Activated naive CD8-positive, alpha-beta T cell treated with anti-CD3 and anti-CD28 coated beads, Interleukin-2, amount 50 U/mL, for 24 hours (primary cell): ENCODE measurements around the gene TKFC.

ENCODE experiments used
- ATAC-seq: fragments of 150-1000 bp; cut with Tn5 transposase; one replicate; pipeline ENCODE4 v1.10.0; 2021
- DNase-seq: peaks from one replicate; pipeline ENCODE4 v3.0.0; 2021
- H3K27ac Mint-ChIP-seq: one replicate; pipeline ENCODE4 v1.8.0; 2021; ENCODE audit warnings: mild to moderate bottlenecking, mixed read lengths
- H3K27me3 Mint-ChIP-seq: one replicate; pipeline ENCODE4 v1.8.0; 2021; ENCODE audit warnings: mixed read lengths
- H3K36me3 Mint-ChIP-seq: one replicate; pipeline ENCODE4 v1.8.0; 2021; ENCODE audit warnings: low read depth, mixed read lengths
- H3K4me1 Mint-ChIP-seq: one replicate; pipeline ENCODE4 v1.8.0; 2021; ENCODE audit warnings: mixed read lengths
- H3K4me3 Mint-ChIP-seq: one replicate; pipeline ENCODE4 v1.8.0; 2021; ENCODE audit warnings: mild to moderate bottlenecking, moderate library complexity, mixed read lengths
- H3K9me3 Mint-ChIP-seq: one replicate; pipeline ENCODE4 v1.8.0; 2021; ENCODE audit warnings: mixed read lengths

TKFC gene

DNA sequence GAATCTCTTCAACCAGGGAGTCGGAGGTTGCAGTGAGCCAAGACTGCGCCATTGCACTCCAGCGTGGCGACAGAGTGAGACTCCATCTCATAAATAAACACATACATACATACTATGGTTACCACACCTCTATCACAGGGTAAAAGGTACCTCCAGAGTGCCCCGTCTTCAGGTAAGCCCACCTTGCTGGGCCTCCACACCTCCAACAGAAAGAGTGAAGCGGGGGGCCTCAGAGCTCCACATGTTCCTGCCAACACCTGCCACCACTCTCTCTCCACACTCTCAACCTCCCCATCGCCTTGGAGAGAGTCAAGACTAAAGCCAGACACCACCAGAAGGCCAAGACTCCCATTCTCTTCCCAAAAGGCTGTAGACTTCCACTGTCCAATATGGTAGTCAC is 27.6 kb upstream of the TKFC start:
- Mint-ChIP-seq H3K36me3 (peaks cover 44% of the 10 kb centered on the region), H3K4me3 (no peak overlapping the region), H3K9me3 (no peaks in the 10 kb centered on the region), H3K27me3 (no peaks in the 10 kb centered on the region), H3K4me1 (peaks cover 6% of the 10 kb centered on the region), H3K27ac (no peak overlapping the region)
- ATAC-seq (no peak), DNase-seq (no peak)

DNA sequence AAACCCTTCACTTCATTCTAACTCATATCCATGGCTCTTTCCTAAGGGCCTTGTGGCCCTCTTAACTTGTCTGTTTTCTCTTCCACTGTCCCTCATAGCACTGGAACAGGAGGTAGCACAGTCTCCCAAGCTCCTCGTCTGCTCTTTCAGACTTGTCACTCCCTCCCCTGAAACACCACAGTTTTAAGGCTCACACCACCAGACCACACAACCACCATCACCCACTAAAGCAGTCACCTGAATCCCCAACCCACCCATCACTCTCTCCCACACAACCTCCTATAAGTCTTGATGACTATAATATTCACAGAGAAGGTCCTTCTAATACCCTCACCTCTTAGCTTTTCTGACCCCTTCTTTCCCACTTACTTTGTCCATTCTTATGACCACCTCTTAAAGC is 26.8 kb upstream of the TKFC start:
- Mint-ChIP-seq H3K9me3 (no peaks in the 10 kb centered on the region), H3K27me3 (no peaks in the 10 kb centered on the region), H3K4me3 (no peak overlapping the region), H3K4me1 (peaks cover 5% of the 10 kb centered on the region), H3K27ac (no peak overlapping the region), H3K36me3 (peaks cover 38% of the 10 kb centered on the region)
- ATAC-seq (no peak), DNase-seq (no peak)

DNA sequence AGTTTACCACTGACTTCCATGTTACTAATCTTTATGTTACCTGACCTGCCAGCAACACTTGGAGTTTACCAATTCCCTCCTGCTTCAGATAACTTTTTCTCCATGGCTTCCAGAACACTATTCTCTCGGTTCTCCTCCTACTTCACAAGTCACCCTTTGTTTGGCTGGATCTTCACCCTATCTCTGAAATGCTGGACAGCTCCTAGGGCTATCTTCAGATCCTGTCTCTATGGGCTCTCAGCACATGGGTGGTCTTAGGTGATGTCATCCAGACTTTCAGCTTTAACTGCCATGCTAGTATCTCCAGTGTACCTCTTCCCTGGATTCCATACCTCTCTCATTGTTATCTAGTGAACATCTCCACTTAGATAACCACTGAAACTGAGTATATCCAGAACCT is 25.7 kb upstream of the TKFC start:
- Mint-ChIP-seq H3K36me3 (peaks cover 37% of the 10 kb centered on the region), H3K27me3 (no peaks in the 10 kb centered on the region), H3K27ac (no peak overlapping the region), H3K4me1 (peaks cover 5% of the 10 kb centered on the region), H3K9me3 (no peaks in the 10 kb centered on the region), H3K4me3 (no peak overlapping the region)
- DNase-seq = no peak
- ATAC-seq = no peak

DNA sequence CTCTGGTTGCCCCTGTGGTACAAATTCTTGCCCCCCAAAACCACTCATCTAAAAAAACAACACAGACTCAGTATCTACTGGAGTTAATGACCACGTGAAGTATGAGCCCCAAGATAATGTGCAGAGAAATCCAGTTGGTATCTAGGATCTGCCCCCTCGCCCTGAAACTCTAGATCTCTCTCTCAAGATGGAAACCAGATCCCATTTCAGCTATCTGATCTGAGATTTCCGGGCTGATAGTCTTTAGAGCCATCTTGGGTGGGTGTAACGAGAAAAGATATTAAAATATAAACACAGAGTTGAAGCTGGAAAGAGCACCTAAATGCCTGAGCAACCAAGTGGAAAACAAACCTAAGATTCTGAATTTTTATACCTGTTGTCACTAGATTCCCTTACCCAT is 23.9 kb upstream of the TKFC start:
- H3K36me3 Mint-ChIP-seq = peaks cover 37% of the 10 kb centered on the region
- ATAC-seq = no peak
- no peaks in the 10 kb centered on the region for H3K9me3 Mint-ChIP-seq
- H3K27me3 Mint-ChIP-seq = no peaks in the 10 kb centered on the region
- no peak overlapping the region for H3K27ac Mint-ChIP-seq
- H3K4me1 Mint-ChIP-seq = peaks cover 5% of the 10 kb centered on the region
- DNase-seq = no peak
- no peak overlapping the region for H3K4me3 Mint-ChIP-seq

DNA sequence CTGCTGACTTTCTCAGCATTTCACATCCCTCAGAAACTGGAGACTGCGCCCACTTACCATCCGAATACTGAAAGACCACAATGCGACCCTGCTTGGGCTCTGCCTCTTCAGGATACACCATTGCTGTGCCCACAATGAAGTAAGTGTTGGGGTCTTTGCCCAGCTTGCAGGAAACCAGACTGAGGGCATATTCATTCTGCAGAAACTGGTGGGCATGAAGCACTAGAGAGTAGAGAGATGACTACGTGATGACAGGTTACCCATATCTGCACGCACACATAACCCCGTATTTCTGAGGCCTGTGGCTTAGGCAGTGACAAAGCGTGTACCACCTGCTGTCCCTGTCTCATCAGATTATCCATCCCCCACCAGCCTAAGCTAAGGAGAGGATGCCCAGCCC is 23.3 kb upstream of the TKFC start:
- peak; percentile 89 for ATAC-seq
- DNase-seq = no peak
- no peak overlapping the region for H3K4me3 Mint-ChIP-seq
- no peaks in the 10 kb centered on the region for H3K27me3 Mint-ChIP-seq
- peak overlapping the region; percentile 44 for H3K27ac Mint-ChIP-seq
- peaks cover 5% of the 10 kb centered on the region for H3K4me1 Mint-ChIP-seq
- peaks cover 32% of the 10 kb centered on the region for H3K36me3 Mint-ChIP-seq
- no peaks in the 10 kb centered on the region for H3K9me3 Mint-ChIP-seq

DNA sequence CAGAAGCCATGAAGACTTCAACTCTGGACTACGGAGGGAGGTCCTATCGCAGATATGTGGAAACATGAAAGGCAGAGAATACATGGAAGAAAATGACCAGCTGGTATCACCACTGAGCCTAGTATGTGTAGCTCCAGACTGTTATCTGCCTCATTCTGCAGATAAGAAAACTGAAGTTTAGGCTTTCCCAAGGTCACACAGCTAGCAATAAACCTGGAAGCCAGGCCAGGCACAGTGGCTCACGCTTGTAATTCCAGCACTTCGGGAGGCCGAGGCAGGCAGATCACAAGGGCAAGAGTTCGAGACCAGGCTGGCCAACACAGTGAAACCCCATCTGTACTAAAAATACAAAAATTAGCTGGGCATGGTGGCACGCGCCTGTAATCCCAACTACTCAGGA is 22.3 kb upstream of the TKFC start:
- no peak overlapping the region for H3K27ac Mint-ChIP-seq
- DNase-seq = no peak
- no peak for ATAC-seq
- H3K36me3 Mint-ChIP-seq = peaks cover 31% of the 10 kb centered on the region
- no peaks in the 10 kb centered on the region for H3K27me3 Mint-ChIP-seq
- no peak overlapping the region for H3K4me3 Mint-ChIP-seq
- H3K9me3 Mint-ChIP-seq = no peaks in the 10 kb centered on the region
- H3K4me1 Mint-ChIP-seq = peaks cover 5% of the 10 kb centered on the region

DNA sequence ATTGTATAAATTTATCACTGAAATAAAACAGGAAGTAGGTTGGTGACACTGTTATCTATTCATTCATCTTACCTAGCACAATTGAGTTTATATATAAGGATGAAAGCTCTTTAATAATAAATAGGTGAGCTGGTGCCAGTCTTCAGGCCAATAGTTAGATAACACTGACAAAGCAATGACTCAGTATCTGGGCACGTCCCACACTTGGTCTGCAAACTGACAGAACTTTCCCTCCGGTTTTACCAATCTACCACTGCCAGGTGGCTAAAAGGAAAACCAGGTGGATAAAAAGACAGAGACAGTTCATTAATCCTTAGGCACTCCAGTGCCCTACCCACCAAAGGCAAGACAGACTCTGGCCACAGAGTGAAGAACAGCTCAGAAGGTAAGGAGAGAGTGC is 17.8 kb upstream of the TKFC start:
- H3K27me3 Mint-ChIP-seq = no peaks in the 10 kb centered on the region
- DNase-seq (no peak), ATAC-seq (no peak)
- H3K9me3 Mint-ChIP-seq = no peaks in the 10 kb centered on the region
- no peak overlapping the region for H3K27ac Mint-ChIP-seq
- peaks cover 1% of the 10 kb centered on the region for H3K4me1 Mint-ChIP-seq
- H3K4me3 Mint-ChIP-seq = no peak overlapping the region
- H3K36me3 Mint-ChIP-seq = peaks cover 49% of the 10 kb centered on the region

DNA sequence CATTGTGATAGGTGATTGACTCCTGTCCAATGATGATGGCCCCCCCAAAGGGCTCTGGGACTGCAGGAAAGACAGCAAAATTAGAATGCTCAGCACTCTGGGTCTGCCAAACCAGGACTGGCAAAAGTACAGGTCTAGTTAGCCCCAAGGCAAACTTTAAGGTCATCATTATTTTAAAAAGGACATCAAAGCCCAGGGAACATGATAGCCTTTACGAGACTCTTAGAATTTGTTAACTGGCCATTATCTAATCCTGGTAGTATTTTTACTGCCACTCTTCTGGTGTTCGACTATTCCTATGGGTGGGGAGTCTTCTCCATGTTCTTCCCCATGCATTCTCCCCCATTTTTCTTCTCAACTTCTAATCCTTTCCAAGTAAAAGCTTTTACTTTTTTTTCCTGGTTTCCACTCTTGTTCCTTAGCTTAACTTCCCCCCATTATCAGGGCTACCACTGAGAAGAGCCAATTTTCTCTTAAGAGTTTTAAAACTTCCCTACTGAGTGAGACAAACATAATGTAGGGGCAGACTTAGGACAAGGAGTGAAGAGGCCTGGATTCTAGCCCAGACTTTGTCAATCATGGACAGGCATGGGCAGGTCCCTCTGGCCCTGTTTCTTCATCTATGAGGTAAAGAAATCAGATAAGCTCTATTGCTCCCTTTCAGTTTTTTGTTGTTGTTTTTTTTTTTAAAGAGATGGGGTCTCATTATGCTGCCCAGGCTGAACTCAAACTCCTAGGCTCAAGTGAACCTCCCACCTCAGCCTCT is 7.2 kb upstream of the TKFC start:
- H3K4me1 Mint-ChIP-seq = peaks cover 28% of the 10 kb centered on the region
- H3K27ac Mint-ChIP-seq = no peak overlapping the region
- H3K4me3 Mint-ChIP-seq = no peak overlapping the region
- no peaks in the 10 kb centered on the region for H3K27me3 Mint-ChIP-seq
- H3K36me3 Mint-ChIP-seq = peaks cover 72% of the 10 kb centered on the region
- no peaks in the 10 kb centered on the region for H3K9me3 Mint-ChIP-seq
- ATAC-seq = no peak
- no peak for DNase-seq

DNA sequence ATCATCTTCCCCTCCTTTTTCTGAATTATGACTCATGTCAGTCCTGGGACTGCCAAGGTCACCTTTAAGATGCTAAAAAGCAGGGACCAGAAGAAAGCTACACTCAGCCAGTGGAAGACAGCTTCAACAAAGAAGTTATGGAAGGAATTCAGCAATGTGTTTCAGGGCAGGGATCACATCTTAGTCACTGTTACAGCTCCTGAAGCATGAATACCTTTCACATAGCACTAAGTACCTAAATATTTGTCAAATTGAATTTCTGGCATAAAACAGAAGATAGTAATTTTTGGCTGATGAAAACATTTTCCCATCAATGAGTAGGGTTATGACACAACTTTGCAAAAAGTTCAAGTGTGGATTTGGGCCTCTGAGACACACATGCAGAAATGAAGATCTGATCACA is 5.4 kb upstream of the TKFC start:
- DNase-seq = no peak
- ATAC-seq = no peak
- peaks cover 45% of the 10 kb centered on the region for H3K4me1 Mint-ChIP-seq
- H3K9me3 Mint-ChIP-seq = no peaks in the 10 kb centered on the region
- peaks cover 69% of the 10 kb centered on the region for H3K36me3 Mint-ChIP-seq
- no peaks in the 10 kb centered on the region for H3K27me3 Mint-ChIP-seq
- H3K27ac Mint-ChIP-seq = no peak overlapping the region
- H3K4me3 Mint-ChIP-seq = no peak overlapping the region

DNA sequence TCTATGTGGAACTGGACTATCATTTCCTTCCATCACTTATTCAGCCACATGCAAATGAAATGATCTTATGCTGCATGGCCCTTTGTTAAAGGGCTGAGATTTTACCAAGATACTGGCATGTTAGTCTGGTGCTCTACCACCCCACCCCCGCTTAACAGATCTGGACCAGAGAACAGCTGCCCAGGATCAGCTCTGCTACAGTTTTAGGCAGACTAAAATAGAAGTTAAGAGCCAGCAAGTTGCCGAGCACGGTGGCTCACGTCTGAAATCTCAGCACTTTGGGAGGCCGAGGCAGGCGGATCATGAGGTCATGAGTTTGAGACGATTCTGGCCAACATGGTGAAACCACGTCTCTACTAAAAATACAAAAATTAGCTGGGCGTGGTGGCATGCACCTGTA is 4.7 kb upstream of the TKFC start:
- no peaks in the 10 kb centered on the region for H3K27me3 Mint-ChIP-seq
- H3K9me3 Mint-ChIP-seq = no peaks in the 10 kb centered on the region
- no peak overlapping the region for H3K4me3 Mint-ChIP-seq
- peaks cover 64% of the 10 kb centered on the region for H3K36me3 Mint-ChIP-seq
- no peak for DNase-seq
- H3K4me1 Mint-ChIP-seq = peaks cover 46% of the 10 kb centered on the region
- no peak overlapping the region for H3K27ac Mint-ChIP-seq
- ATAC-seq = no peak

DNA sequence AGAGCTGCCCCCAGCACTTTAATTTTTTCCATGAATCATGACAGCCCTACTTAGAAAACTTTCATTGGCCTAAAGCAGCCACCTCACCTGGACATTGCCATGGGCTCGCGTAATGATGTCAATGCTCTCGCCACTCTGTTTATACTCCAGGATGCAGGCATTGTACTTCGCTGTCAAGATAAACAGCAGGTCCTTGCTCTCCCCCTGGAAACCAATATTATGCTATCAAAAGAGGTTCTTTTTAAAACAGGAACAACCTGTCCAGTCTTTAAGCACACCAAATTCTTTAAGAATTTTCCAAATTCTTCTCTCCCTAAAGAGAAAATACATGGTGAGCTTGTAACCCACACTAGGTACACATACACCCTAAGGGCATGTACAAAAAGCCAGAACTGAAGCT is 3.2 kb upstream of the TKFC start:
- Mint-ChIP-seq H3K36me3 (peaks cover 57% of the 10 kb centered on the region), H3K27me3 (no peaks in the 10 kb centered on the region), H3K4me3 (no peak overlapping the region), H3K9me3 (no peaks in the 10 kb centered on the region), H3K4me1 (peaks cover 58% of the 10 kb centered on the region), H3K27ac (no peak overlapping the region)
- ATAC-seq (no peak), DNase-seq (no peak)

DNA sequence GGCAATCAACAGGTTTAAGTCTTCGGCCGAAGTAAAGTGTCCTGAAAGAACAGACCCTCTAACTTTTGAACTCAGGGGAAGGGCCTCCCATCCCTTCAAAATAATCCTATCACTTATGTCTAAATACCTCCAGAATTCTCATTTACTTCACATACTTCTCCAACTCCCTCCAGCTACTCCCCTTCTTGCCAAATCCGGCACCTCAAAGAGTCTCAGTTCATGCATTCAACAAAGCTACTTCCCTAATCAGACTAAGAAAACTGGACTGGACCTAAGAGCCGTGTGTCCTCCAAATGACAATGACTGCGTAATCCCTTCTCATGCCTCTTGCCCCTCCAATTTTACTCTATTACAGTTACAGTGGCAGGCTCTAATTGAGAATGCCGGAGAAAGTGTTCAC is 1.4 kb upstream of the TKFC start:
- Mint-ChIP-seq H3K4me3 (peak overlapping the region; percentile 97), H3K27ac (peak overlapping the region; percentile 98), H3K9me3 (no peaks in the 10 kb centered on the region), H3K27me3 (no peaks in the 10 kb centered on the region), H3K4me1 (peaks cover 67% of the 10 kb centered on the region), H3K36me3 (peaks cover 43% of the 10 kb centered on the region)
- ATAC-seq (no peak), DNase-seq (no peak)

DNA sequence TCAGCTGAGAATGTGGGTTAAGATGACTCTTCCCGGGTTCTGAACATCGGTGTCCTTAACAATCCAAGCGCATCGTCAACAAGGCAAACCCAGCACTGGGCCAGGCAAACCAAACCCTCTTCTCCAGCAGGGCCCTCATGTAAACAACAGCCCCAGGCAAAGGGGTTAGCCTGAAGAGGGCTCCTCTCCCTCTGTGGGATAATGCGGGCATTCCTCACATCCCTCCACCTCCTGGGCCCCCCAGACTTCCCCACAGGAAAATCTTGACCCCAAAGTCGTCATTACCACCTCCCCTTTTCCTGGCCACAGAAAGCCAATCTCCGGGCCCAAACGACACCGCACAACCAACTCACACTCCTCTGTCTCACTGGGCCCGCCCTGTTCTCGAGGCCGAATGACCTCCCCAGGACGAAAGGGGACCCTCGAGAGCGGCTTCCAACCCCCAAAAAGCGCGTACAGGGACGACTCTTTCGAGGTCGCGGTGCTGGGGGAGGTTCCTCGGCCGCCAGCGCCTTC is 689 bp upstream of the TKFC start:
- H3K27me3 Mint-ChIP-seq = no peaks in the 10 kb centered on the region

DNA sequence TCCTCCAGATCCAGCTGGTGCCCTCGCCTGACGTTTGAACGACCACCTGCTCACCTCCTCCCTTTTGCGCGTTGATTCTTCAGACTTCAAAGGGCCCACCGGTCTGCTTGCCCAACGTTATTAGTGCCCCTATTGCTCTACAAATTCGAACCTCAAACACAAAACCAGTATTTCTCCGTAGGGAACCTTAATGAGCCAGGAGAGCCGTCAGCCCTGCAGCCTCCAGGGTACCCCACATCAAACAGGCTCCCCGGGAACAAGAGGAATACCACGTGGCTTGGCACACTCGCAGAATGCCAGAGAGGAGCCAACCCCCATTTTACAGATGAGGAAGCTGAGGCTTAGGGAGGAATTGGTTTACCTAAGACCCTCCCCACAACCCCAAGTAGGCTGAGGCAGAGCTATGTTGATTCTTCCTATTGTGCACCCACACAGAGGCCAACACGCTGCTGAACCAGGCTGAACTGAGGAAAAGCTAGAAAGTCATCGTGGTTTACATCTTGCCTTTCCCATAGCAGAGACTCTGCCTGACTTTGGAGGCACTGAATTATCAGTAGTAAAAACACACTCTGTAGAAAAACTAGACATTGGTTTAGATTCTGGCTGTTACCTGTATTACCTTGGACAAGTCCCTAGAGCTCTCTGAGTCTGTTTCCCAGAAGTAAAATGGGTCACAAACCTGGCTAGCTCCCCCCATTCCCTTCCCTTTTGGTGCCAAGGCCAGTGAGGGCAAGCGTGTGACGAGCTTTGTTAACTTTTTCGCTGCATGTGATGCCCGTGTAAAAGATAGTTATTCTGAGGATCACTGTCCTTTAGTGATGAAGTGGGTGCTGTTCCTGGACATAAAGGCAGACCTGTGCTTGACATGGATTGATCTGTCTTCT is 764 bp downstream of the TKFC start:
- Mint-ChIP-seq H3K4me1 (peaks cover 61% of the 10 kb centered on the region), H3K4me3 (peak overlapping the region; percentile 97), H3K27ac (peak overlapping the region; percentile 98), H3K36me3 (peaks cover 32% of the 10 kb centered on the region), H3K9me3 (no peaks in the 10 kb centered on the region), H3K27me3 (no peaks in the 10 kb centered on the region)
- no peak for ATAC-seq
- DNase-seq = peak; percentile 19

More for the DNA sequence above, 689 bp upstream of the TKFC start:
- DNase-seq (no peak), ATAC-seq (no peak)
- no peaks in the 10 kb centered on the region for H3K9me3 Mint-ChIP-seq
- peaks cover 72% of the 10 kb centered on the region for H3K4me1 Mint-ChIP-seq
- H3K27ac Mint-ChIP-seq = peak overlapping the region; percentile 98
- H3K36me3 Mint-ChIP-seq = peaks cover 41% of the 10 kb centered on the region
- H3K4me3 Mint-ChIP-seq = peak overlapping the region; percentile 97
